HG02571 (cell line): ENCODE measurements around the gene RAB11A.
A peak's percentile ranks its signal among the peaks of the same experiment; 100 is the strongest.

Experiments
- ATAC-seq: cut with Tn5 transposase; IDR thresholded peaks from one replicate; pipeline ENCODE4 v1.9.1; 2021; ENCODE audit warnings: mild to moderate bottlenecking, moderate library complexity; ENCODE audit not compliant: unreplicated experiment

The RAB11A gene

DNA sequence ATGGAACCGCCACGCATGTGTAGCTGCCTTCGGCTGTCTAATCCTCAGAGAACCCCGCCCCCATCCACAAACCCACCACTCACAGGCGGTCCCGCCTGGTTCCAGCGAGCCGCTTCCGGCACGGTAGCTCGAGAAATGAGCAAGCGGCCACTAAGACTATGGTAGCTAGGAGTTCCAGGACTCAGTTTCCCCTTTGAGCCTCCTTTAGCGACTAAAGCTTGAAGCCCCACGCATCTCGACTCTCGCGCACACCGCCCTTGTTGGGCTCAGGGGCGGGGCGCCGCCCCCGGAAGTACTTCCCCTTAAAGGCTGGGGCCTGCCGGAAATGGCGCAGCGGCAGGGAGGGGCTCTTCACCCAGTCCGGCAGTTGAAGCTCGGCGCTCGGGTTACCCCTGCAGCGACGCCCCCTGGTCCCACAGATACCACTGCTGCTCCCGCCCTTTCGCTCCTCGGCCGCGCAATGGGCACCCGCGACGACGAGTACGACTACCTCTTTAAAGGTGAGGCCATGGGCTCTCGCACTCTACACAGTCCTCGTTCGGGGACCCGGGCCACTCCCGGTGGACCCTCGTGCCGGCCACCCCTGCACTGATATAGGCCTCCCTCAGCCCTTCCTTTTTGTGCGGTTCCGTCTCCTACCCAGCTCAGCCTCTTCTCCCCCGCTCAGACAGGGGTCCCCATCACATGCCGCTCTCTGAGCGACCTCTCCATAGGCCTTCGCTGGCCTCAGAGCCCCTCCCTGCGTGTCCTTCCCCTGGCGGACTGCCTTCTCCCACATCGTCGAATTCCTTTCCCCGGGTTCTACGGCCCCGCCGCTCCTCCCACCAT is at the start of gene RAB11A:
RAB11A (plus strand) TSS at position 366 of the 828 bp plus-strand sequence; CDS start at position 461, 95 bp downstream.
- peak; percentile 83 for ATAC-seq

DNA sequence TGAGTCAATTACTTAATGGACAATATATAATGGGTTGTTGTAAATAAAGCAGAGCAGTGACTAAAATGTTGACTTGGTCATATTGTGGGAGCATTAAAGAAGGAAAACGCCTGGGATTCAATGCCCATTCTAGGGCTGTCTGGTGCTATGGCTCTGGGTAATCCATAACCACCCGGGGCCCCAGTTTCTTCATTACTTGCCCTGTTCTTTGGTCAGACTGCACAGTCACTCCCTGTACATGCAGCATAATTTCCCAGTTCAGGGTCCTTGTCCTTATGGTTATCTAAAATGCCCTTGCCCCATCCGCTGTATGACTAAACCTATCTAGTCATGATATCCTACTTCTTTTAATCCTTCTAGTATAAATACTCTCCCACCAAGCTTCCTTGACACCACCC is 49.7 kb upstream of the RAB11A start:
- no peak for ATAC-seq

DNA sequence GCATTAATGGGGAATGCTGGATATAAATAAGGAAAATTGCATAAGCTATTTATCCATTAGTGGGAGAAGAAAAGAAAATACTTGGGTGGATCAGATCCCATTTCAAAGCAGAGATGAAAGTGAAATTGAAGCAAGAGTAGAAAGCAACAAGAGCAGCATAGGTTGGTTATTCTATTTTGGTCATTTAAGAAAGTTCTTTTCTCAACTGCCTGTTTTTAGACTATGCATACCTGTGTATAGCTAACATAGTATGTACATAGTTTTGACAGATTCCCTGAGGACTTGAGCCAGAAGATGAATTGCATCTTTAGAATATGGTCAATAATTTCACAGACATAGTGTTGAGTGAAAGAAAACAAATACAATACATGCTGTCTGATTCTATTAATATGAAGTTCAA is 48.2 kb upstream of the RAB11A start:
- ATAC-seq: no peak

DNA sequence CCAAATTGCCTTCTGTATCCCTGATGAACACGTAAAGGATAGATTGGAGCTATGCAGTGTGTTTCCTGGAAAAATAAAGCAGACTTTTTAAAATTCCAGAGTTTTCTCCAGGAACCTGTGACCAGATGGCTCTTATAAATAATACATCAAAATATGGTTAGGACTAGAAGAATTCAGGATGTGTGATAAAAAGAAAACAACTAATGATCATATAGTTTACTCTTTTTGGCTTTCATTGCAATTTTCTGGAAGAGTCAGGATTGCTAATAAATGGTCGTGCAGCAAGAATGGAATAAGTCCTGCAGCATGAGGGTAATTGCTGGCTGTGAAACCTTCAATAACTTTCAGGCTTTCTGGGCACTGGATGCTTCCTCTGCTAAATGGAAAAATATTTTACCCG is 47.0 kb upstream of the RAB11A start:
- no peak for ATAC-seq

DNA sequence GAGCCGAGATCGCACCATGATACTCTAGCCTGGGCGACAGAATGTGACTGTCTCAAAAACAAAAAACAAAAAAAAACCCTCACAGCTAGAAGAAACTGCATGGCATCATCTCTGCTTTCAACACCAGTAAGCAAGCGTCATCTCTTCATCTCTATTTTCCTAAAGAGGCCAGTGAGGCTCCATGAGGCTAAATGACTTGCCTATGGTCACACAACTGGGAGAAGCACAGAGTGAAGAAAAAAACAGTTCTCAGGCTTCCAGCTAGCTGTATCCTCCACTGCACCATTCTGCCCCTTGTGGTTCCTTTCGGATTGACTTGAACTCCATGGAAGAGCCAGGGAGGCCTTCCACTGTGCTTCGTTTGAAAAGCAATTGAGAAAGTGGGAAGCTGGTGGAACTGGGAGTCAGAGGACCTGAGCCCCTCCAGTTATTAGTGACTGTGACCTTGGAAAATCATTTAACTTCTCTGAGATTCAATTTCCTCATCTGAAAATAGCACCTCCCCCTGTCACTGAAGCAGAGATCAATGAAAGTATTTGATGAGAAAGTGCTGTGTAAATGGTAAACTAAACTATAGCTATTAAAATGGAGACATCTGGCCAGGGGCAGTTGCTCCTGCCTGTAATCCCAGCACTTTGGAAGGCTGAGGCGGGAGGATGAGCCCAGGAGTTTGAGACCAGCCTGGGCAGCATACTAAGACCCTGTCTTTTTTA is 45.1 kb upstream of the RAB11A start:
- ATAC-seq: no peak

DNA sequence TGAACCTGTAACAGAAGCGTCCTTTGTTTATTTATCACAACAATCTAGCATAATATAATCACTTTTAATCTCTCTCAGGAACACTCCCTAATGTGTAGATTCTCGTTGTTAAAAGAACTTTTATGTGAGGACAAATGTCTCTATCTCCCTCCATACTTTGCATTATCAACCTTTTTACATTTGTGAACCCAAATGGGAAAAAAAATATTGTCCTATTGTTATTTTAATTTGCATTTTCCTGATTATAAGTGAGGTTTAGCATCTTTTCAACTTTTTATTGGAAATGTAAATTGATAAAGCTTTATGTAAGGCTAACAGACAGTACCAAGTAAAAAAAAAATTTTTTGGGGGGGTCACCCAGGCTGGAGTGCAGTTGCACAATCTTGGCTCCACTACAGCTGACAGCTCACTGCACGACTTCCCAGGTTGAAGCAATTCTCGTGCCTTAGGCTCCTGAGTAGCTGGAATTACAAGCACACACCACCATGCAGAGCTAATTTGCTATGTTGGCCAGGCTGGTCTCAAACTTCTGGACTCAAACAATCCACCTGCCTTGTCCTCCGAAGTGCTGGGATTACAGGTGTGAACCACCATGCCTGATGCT is 44.2 kb upstream of the RAB11A start:
- no peak for ATAC-seq

DNA sequence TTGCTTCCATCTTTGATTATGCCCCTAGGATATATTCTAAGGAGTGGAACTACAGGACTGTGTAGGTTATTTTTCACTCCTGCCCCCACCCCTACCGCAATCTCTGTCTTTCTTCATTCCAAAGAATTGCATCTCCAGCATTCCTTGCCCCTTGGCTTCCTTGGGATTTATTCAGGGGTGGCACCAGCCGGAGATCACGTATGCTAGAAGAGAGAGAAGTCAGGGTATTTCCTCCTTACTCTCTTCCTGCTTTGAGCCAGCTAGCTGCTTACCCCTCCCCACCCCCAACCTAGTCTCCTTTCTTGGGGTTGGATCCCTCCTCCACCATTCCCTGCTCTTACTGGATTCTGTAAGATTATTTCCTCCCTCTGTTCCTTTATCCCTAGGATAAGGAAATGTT is 42.2 kb upstream of the RAB11A start:
- no peak for ATAC-seq

DNA sequence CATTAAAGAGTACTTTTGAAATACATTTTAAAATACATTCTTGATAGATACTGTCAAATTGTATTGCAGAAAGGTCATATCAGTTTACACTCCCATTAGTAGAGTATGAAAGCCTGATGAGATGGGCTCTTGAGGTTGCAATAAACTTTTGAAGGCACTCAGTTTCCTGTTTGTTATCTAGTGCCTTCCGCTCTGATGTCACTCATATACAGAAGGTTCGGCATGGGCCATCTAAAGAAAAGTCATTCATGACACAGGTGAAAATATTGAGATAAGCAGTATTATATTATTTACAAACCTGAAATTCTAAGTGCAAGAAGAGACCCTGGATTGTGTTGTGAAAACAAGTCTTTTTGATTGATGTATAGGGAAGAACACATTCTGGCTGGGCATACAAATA is 40.7 kb upstream of the RAB11A start:
- ATAC-seq: no peak

DNA sequence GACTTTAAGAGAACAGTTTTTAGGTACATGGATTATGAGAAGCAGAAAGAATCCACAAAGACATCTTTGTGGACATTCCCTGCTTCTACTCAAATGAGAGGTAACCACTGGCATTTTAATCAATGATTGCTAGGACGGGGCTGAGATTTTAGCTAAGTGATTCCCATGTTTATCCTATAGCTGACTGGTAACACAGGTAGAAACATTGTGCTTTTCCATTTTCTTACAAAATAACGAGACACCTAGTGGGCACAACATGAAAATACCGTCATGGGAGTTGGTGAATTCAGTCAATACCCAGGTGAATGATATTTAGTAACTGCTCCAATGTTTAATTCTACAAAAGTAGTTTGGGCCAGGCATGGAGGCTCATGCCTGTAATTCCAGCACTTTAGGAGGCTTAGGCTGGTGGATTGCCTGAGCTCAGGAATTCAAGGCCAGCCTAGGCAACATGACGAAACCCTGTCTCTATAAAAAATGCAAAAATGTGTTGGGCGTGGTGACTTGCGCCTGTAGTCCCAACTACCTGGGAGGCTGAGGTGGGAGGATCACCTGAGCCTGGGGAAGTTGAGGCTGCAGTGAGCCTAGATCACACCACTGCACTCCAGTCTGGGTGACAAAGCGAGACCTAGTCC is 40.0 kb upstream of the RAB11A start:
- no peak for ATAC-seq

DNA sequence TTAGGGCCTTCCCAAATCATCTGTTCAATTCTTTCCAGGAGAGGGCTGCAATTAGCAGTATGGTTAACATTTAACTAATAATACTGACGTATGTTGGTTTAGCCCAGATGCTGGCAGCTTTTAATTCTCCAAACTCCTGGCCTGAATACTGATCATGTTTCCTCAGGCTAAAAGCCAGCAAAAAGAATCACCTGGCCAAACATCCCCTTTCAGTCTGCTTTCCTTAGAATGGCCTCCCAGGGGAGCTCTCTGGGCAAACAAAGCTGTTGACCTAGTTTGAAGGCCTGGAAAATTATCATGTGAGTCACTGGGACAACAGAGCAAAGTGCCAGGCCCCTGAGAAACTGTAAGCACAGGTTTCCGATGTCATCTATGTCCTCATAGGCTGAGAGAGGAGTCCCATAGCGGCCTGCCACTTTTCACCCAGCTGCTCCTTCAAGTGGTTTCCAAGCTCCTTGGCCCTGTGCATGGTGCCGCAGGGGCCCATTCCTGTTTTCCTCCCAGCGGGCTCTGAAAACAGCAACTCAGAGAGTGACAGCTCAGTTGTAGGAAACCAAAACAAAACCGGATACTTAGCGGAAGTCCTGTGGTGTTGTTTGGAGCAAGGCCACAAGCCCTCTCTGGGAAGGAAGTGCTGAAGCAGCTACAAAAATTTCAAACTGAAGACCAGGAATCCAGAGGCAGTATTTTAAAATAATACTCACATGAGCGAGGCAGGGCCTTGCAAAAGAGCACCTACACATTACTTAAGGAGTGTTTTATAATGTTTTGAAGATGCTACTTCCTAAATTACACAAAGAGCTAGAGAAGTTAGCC is 36.5 kb upstream of the RAB11A start:
- ATAC-seq: no peak

DNA sequence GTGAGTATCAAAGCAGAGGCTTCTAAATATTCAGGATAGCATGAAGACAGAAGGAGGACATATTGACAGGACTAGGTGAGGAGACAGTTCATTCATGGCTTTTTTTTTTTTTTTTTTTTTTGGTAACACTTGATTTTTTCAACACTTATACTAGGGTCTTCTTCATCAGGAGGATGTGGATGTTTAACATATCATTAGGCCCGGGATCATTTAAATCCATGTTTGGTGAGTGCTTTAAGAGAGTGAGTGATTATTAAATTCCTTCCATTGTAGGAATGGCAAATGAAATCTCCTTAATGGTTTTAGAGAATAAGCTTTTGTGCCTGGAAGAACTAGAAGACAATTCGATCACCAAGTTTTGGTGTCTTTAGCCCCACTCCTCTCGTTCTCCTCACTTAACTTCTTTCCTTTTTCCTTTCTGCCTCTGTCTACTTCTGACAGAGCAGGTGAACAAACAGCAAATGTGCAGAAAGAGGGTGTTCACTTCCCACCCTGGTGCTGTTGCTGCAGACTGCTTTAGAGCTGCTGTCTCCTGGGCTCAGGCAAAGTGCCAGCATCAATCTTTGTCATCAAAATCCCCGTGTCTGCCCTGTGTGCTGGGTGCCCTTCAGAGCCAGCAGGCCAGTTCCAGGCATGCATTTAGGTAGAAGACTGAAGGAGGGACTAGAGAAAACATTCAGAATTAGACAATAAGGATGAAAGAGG is 35.6 kb upstream of the RAB11A start:
- ATAC-seq: no peak

DNA sequence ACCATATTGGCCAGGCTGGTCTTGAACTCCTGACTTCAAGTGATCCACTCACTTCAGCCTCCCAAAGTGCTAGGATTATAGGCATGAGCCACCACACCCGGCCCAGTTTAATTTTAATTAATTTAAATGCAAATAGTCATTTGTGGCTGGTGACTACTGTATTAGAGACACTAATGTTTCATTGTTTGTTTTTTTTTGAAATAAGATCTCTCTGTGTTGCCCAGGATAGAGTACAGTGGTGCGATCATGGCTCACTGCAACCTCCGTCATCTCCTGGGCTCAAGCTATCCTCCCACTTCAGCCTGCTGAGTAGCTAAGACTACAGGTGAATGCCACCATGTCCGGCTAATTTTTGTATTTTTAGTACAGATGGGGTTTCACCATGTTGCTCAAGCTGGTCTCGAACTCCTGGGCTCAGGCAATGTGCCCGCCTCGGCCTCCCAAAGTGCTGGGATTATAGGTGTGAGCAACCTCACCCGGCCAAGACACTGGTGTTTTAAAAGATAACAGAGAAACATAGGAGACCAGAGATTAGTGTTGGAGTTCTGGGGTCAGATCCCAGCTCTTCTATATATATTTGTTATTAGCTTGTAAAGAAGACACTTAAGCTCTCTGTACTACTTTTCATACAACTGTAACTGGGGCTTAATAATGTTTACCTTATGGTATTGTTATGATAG is 34.5 kb upstream of the RAB11A start:
- no peak for ATAC-seq

DNA sequence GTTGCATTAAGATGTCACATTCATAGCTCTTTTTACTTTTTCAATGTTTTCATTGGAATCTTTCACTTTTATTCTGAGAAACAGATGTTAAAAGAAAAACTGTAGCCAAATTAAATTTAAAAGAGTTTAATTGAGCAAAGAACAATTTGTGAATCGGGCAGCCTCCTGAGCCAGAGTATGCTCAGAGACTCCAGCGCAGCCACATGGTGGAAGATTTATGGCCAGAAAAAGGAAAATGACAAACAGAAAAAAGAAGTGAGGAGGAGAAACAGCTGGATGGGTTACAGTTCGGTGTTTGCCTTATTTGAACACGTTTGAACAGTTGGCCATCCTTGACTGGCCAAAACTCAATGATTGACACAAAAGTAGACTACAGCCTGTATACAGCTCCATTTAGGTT is 33.8 kb upstream of the RAB11A start:
- no peak for ATAC-seq

DNA sequence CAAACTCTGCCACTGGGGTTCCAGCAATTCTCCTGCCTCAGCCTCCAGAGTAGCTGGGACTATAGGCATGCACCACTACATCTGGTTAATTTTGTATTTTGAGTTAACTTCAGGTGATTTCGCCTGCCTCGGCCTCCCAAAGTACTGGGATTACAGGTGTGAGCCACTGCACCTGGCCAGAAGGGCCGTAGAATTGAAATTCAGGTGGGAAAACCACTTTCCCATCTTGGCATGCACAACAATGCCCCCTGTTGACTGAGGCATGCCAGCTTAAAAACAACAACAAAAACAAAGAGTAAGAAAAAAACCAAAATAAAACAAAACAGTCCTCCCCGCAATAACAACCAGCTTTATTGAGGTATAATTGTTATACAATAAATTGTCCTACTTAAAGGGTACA is 32.6 kb upstream of the RAB11A start:
- ATAC-seq: no peak

DNA sequence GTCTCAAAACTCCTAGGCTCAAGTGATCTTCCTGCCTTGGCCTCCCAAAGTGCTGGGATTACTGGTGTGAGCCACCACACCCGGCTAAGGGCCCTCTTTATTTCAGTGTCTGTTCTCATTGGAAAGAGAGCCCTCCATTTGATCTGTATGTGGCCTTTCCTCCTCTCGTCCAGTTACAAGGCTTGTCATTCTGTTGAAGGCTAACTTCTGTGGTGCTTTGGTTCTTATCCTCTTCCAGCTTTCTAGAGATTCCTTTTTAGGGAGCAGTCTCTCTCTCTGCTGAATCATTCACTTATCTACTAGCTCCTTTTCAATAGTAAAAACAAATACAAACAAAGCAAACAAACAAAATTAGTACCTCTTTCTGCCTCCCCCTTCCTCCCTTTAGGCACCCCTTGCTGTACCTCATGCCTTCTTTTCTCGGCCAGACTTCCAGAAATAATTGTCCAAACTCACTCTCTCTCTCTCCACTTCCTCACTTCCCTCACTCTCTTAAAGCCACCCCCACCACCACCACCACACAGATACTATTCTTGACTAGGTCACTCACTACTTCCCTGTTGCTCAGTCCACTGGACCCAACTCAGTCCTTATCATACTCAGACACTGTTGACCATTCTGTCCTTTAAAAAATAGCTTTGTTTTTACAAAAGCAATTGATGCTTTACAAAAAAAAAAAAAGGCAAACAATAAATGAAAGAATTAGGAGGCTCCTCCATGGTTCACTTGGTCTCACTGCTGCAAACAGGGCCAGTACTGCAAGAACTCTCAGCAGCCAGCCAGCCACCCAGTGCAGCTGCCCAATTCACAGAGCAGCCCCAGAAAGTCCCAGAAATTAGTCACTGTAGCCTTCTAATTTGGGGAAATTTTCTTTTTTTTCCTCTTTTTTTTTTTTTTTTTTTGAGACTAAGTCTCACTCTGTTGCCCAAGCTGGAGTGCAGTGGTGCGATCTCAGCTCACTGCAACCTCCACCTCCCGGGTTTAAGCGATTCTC is 31.7 kb upstream of the RAB11A start:
- ATAC-seq: no peak

DNA sequence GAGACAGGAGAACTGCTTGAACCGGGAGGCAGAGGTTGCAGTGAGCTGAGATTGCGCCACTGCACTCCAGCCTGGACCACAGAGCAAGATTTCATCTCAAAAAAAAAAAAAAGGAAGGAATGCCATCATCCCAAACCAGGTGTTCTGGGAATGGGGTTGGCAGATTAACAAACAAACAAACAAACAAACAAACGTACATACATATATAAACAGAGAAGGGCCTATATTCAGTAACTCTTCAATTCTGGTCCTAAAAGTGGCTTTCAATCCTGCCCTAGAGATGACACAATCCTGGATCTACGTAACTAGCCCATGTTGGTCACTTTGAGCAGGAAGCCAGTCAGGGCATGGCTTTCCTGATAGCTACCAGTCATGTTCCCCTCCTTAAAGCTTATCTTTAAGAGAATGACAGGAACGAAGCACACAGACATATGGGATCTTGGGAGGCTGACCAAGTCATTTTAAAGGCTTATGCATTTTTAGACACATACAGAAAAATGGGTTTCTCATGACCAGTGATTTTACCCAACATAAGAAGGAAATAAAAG is 29.9 kb upstream of the RAB11A start:
- ATAC-seq: no peak

DNA sequence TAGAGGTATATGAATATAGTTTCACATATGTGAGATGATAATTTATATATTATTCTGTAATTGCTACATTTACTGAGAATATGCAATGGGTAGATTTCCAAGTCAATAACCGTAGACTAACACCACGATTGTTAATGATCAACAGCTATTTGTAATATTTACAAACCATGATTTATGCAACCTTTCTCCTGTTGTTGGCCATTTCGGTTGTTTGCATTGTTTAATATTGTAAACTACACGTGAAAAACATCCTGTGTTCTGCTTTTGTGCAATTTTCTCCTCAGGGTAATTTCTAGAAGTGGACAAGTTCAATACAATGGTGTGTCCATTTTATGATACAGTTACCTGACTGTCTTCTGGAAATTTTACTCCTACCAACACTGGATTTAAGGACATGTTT is 29.3 kb upstream of the RAB11A start:
- ATAC-seq: no peak
